HCT116 (cell line): ENCODE data around the gene SPOCD1.

Experiments
- CBX3 ChIP-seq: IDR thresholded peaks from 2 replicates; pipeline ENCODE4 v1.6.1; 2012; ENCODE audit warnings: low read depth
- CEBPB ChIP-seq: IDR thresholded peaks from 2 replicates; pipeline ENCODE4 v1.6.1; 2012; ENCODE audit warnings: low read depth
- ELF1 ChIP-seq: IDR thresholded peaks from 2 replicates; pipeline ENCODE4 v1.6.1; 2012; ENCODE audit warnings: low read depth, borderline replicate concordance
- EZH2 ChIP-seq: fragments of 200-600 bp; sonication (generic); IDR thresholded peaks from 2 replicates; pipeline ENCODE4 v1.6.1; 2017; ENCODE audit warnings: antibody characterized with exemption, mixed run types
- MAX ChIP-seq: IDR thresholded peaks from 2 replicates; pipeline ENCODE4 v1.6.1; 2012
- POLR2A ChIP-seq: IDR thresholded peaks from 2 replicates; pipeline ENCODE4 v1.7.0; 2011; ENCODE audit warnings: borderline replicate concordance; ENCODE audit not compliant: insufficient read depth, insufficient read length; ENCODE audit errors: extremely low read depth
- POLR2AphosphoS5 ChIP-seq: IDR thresholded peaks from 2 replicates; pipeline ENCODE4 v1.6.1; 2011; ENCODE audit warnings: mild to moderate bottlenecking, low read depth, low read length, moderate library complexity
- RAD21 ChIP-seq: IDR thresholded peaks from 2 replicates; pipeline ENCODE4 v1.6.1; 2012; ENCODE audit warnings: low read depth, mild to moderate bottlenecking
- SP1 ChIP-seq: IDR thresholded peaks from 2 replicates; pipeline ENCODE4 v1.6.1; 2012; ENCODE audit warnings: low read depth
- YY1 ChIP-seq: IDR thresholded peaks from 2 replicates; pipeline ENCODE4 v1.6.1; 2011; ENCODE audit warnings: low read length, low read depth, moderate library complexity, mild to moderate bottlenecking; ENCODE audit not compliant: insufficient replicate concordance; ENCODE audit errors: extremely low read depth
- ZBTB33 ChIP-seq: IDR thresholded peaks from 2 replicates; pipeline ENCODE4 v1.6.1; 2011; ENCODE audit warnings: mild to moderate bottlenecking, low read length, moderate library complexity; ENCODE audit not compliant: insufficient replicate concordance; ENCODE audit errors: extremely low read depth
- ZNF274 ChIP-seq: fragments of 200-500 bp; sonication (Bioruptor generic); IDR thresholded peaks from 2 replicates; pipeline ENCODE4 v1.6.1; 2014; ENCODE audit warnings: mild to moderate bottlenecking, low read depth, low read length, inconsistent platforms
- TF ChIP-seq, protein P1 (sequence below), 3 experiments: fragments of 200-600 bp in 1 of 3; sonication (generic) in 1 of 3; IDR thresholded peaks in 2 of 3; conservative IDR thresholded peaks in 1 of 3; 2 replicates each; pipeline ENCODE4 v1.5.1; 2012 to 2017; ENCODE audit warnings: low read depth in 2 of 3, low read length in 2 of 3, antibody characterized with exemption in 1 of 3, borderline replicate concordance in 1 of 3, control low read depth in 1 of 3, mild to moderate bottlenecking in 1 of 3, mixed read lengths in 1 of 3, mixed run types in 1 of 3, moderate library complexity in 1 of 3; ENCODE audit not compliant: insufficient read depth in 1 of 3
- TF ChIP-seq, protein P2 (sequence below): IDR thresholded peaks from 2 replicates; pipeline ENCODE4 v1.6.1; 2012

DNA sequence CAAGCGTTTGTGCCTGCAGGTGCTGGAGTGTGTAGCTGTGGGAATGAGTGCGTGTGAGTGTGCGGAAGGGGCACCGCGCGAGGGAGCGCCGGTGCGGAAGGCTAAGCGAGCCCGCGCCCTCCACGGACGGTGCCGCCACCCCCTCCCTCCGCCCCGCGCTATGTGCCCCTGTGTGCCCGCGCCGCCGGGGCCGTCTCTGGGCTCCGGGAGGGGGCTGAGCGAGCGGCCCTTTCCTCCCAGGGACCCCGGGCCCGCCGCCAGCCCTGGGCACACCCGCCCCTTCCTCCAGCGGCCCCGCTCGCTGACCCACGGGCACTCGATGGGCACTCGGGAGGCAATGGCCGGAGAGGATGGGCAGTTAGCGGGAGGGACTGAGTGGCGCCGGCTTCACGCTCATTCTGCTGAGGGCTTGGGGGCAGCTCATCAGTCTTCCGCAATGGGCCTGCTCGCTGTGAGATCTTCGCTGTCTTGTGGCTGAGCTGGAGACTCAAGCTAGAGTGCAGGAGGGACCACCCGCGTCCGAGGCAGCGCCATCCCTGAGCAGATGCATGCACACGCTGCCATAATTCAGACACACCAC is 43.1 kb downstream of the SPOCD1 start:
- TF ChIP-seq, protein P1, sequence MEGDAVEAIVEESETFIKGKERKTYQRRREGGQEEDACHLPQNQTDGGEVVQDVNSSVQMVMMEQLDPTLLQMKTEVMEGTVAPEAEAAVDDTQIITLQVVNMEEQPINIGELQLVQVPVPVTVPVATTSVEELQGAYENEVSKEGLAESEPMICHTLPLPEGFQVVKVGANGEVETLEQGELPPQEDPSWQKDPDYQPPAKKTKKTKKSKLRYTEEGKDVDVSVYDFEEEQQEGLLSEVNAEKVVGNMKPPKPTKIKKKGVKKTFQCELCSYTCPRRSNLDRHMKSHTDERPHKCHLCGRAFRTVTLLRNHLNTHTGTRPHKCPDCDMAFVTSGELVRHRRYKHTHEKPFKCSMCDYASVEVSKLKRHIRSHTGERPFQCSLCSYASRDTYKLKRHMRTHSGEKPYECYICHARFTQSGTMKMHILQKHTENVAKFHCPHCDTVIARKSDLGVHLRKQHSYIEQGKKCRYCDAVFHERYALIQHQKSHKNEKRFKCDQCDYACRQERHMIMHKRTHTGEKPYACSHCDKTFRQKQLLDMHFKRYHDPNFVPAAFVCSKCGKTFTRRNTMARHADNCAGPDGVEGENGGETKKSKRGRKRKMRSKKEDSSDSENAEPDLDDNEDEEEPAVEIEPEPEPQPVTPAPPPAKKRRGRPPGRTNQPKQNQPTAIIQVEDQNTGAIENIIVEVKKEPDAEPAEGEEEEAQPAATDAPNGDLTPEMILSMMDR (IDR thresholded peaks at IDR 0.05 in 2 of 3, conservative IDR thresholded peaks at IDR 0.05 in 1 of 3; ENCODE audit: borderline replicate concordance in 1 of 3, insufficient read depth in 1 of 3, low read depth in 2 of 3, low read length in 2 of 3) = no peak
- TF ChIP-seq POLR2A (no peak), ZBTB33 (no peak), ZNF274 (no peak), ELF1 (no peak), CEBPB (no peak), EZH2 (no peak), SP1 (no peak), POLR2AphosphoS5 (no peak), RAD21 (no peak), YY1 (no peak), MAX (no peak), CBX3 (no peak)
- TF ChIP-seq, protein P2, sequence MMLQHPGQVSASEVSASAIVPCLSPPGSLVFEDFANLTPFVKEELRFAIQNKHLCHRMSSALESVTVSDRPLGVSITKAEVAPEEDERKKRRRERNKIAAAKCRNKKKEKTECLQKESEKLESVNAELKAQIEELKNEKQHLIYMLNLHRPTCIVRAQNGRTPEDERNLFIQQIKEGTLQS = no peak
